Measurements from ENCODE around the gene MIX23. TPM values are rescaled to one million over a fixed set of nuclear protein-coding genes. Genes with fewer than 3 reads are reported as not detected.

Gene MIX23
- total and polyA plus RNA-seq, 4 experiments from 2014 or later: 5.3 to 25.1 (median 16.2) TPM

GRCh38 chr3:122316368-122316767 is 66.7 kb downstream of the MIX23 start:
- H3K4me3 ChIP-seq (ENCODE audit: low read length in 2 of 2): no peak overlapping the region
- Mint-ChIP-seq H3K27ac (no peak overlapping the region), H3K36me3 (no peaks in the 10 kb centered on the region), H3K27me3 (peaks cover 2% of the 10 kb centered on the region in 2 donors), H3K4me3 (no peak overlapping the region), H3K4me1 (peaks cover 10 to 21% (median 13%) of the 10 kb centered on the region in 4 donors), H3K9me3 (peaks cover 0 to 18% (median 13%) of the 10 kb centered on the region in 8 donors)
- no peak for DNase-seq
- no peak overlapping the region for H3K27ac ChIP-seq (ENCODE audit: low read depth, low read length)
- POLR2A ChIA-PET (ENCODE audit: partially characterized antibody): no interaction called here
- no peaks in the 10 kb centered on the region for H3K9me3 ChIP-seq (ENCODE audit: control insufficient read depth in 1 of 2, low read length in 2 of 2)
- CTCF ChIA-PET (ENCODE audit: partially characterized antibody): no interaction called here
- intact Hi-C loops (cut with micrococcal nuclease): no loop called here
- peaks cover 11% of the 10 kb centered on the region for H3K4me1 ChIP-seq (ENCODE audit: insufficient read depth, low read length)
- H3K27me3 ChIP-seq (ENCODE audit: insufficient read depth, low read length): no peaks in the 10 kb centered on the region
- no peaks in the 10 kb centered on the region for H3K36me3 ChIP-seq (ENCODE audit: insufficient read depth, low read length)

GRCh38 chr3:122315619-122316018 is 67.4 kb downstream of the MIX23 start:
- ChIA-PET POLR2A (ENCODE audit: partially characterized antibody) (no interaction called here), CTCF (ENCODE audit: partially characterized antibody) (no interaction called here)
- intact Hi-C loops (cut with micrococcal nuclease): no loop called here
- Mint-ChIP-seq H3K4me3 (no peak overlapping the region), H3K27ac (peak overlapping the region in 1 of 7 donors; percentile 36), H3K4me1 (peaks cover 9 to 18% (median 12%) of the 10 kb centered on the region in 4 donors), H3K9me3 (peaks cover 0 to 16% (median 12%) of the 10 kb centered on the region in 8 donors), H3K36me3 (no peaks in the 10 kb centered on the region), H3K27me3 (peaks cover 2% of the 10 kb centered on the region in 2 donors)
- no peak overlapping the region for H3K27ac ChIP-seq (ENCODE audit: low read depth, low read length)
- no peaks in the 10 kb centered on the region for H3K36me3 ChIP-seq (ENCODE audit: insufficient read depth, low read length)
- peaks cover 11% of the 10 kb centered on the region for H3K4me1 ChIP-seq (ENCODE audit: insufficient read depth, low read length)
- no peak for DNase-seq
- H3K27me3 ChIP-seq (ENCODE audit: insufficient read depth, low read length): no peaks in the 10 kb centered on the region
- no peak overlapping the region for H3K4me3 ChIP-seq (ENCODE audit: low read length in 2 of 2)
- no peaks in the 10 kb centered on the region for H3K9me3 ChIP-seq (ENCODE audit: control insufficient read depth in 1 of 2, low read length in 2 of 2)

- no peak overlapping the region for H3K27ac ChIP-seq (ENCODE audit: low read depth, low read length)
- Mint-ChIP-seq H3K9me3 (peaks cover 0 to 16% (median 5%) of the 10 kb centered on the region in 8 donors), H3K36me3 (no peaks in the 10 kb centered on the region), H3K4me1 (peaks cover 9 to 18% (median 12%) of the 10 kb centered on the region in 4 donors), H3K27ac (no peak overlapping the region), H3K27me3 (peaks cover 2% of the 10 kb centered on the region in 2 donors), H3K4me3 (no peak overlapping the region)
- H3K4me3 ChIP-seq (ENCODE audit: low read length in 2 of 2): no peak overlapping the region
- H3K27me3 ChIP-seq (ENCODE audit: insufficient read depth, low read length): no peaks in the 10 kb centered on the region
- ChIA-PET POLR2A (ENCODE audit: partially characterized antibody) (no interaction called here), CTCF (ENCODE audit: partially characterized antibody) (interaction anchor here (1.3 kb wide), 1 partner anchor 8 kb away, joined by 5 read pairs; no protein-coding TSS in a partner anchor)
- DNase-seq: no peak
- intact Hi-C loops (cut with micrococcal nuclease): no loop called here
- no peaks in the 10 kb centered on the region for H3K36me3 ChIP-seq (ENCODE audit: insufficient read depth, low read length)
- no peaks in the 10 kb centered on the region for H3K9me3 ChIP-seq (ENCODE audit: control insufficient read depth in 1 of 2, low read length in 2 of 2)
- H3K4me1 ChIP-seq (ENCODE audit: insufficient read depth, low read length): peaks cover 11% of the 10 kb centered on the region
Observed at GRCh38 chr3:122314228-122314876, 68.7 kb downstream of the MIX23 start.

- no peaks in the 10 kb centered on the region for H3K36me3 ChIP-seq (ENCODE audit: insufficient read depth, low read length)
- no peak overlapping the region for H3K27ac ChIP-seq (ENCODE audit: low read depth, low read length)
- Mint-ChIP-seq H3K4me3 (peak overlapping the region in 5 of 8 donors; percentile 5 to 56 (median 36)), H3K9me3 (peaks cover 0 to 7% (median under 1%) of the 10 kb centered on the region in 8 donors), H3K27ac (peak overlapping the region in 1 of 7 donors; percentile 12), H3K27me3 (peaks cover 2% of the 10 kb centered on the region in 2 donors), H3K36me3 (no peaks in the 10 kb centered on the region), H3K4me1 (peaks cover 9 to 18% (median 12%) of the 10 kb centered on the region in 4 donors)
- no peak overlapping the region for H3K4me3 ChIP-seq (ENCODE audit: low read length in 2 of 2)
- intact Hi-C loops (cut with micrococcal nuclease): no loop called here
- H3K4me1 ChIP-seq (ENCODE audit: insufficient read depth, low read length): peaks cover 11% of the 10 kb centered on the region
- no peaks in the 10 kb centered on the region for H3K27me3 ChIP-seq (ENCODE audit: insufficient read depth, low read length)
- ChIA-PET POLR2A (ENCODE audit: partially characterized antibody) (no interaction called here), CTCF (ENCODE audit: partially characterized antibody) (no interaction called here)
- DNase-seq: no peak
- H3K9me3 ChIP-seq (ENCODE audit: control insufficient read depth in 1 of 2, low read length in 2 of 2): no peaks in the 10 kb centered on the region
Observed at GRCh38 chr3:122313281-122313680, 69.8 kb downstream of the MIX23 start.

GRCh38 chr3:122312826-122313225 is 70.2 kb downstream of the MIX23 start:
- no peaks in the 10 kb centered on the region for H3K36me3 Mint-ChIP-seq
- H3K36me3 ChIP-seq (ENCODE audit: insufficient read depth, low read length): no peaks in the 10 kb centered on the region
- no peak overlapping the region for H3K4me3 ChIP-seq (ENCODE audit: low read length in 2 of 2)
- H3K27me3 ChIP-seq (ENCODE audit: insufficient read depth, low read length): no peaks in the 10 kb centered on the region
- intact Hi-C loops (cut with micrococcal nuclease): no loop called here
- H3K27ac ChIP-seq (ENCODE audit: low read depth, low read length): no peak overlapping the region
- no peaks in the 10 kb centered on the region for H3K9me3 ChIP-seq (ENCODE audit: control insufficient read depth in 1 of 2, low read length in 2 of 2)
- ChIA-PET POLR2A (ENCODE audit: partially characterized antibody) (no interaction called here), CTCF (ENCODE audit: partially characterized antibody) (no interaction called here)
- peak overlapping the region in 4 of 8 donors; percentile 5 to 39 (median 26) for H3K4me3 Mint-ChIP-seq
- peaks cover 9 to 18% (median 12%) of the 10 kb centered on the region in 4 donors for H3K4me1 Mint-ChIP-seq
- peak overlapping the region in 3 of 7 donors; percentile 1 to 11 (median 4) for H3K27ac Mint-ChIP-seq
- no peak for DNase-seq
- peaks cover 11% of the 10 kb centered on the region for H3K4me1 ChIP-seq (ENCODE audit: insufficient read depth, low read length)
- H3K9me3 Mint-ChIP-seq: peaks cover 0 to 3% (median 0%) of the 10 kb centered on the region in 8 donors
- peaks cover 0 to 2% of the 10 kb centered on the region in 2 donors for H3K27me3 Mint-ChIP-seq

- Mint-ChIP-seq H3K4me1 (peaks cover 9 to 18% (median 13%) of the 10 kb centered on the region in 4 donors), H3K4me3 (no peak overlapping the region), H3K27me3 (no peaks in the 10 kb centered on the region), H3K9me3 (no peaks in the 10 kb centered on the region), H3K36me3 (no peaks in the 10 kb centered on the region), H3K27ac (no peak overlapping the region)
- H3K4me3 ChIP-seq (ENCODE audit: low read length in 2 of 2): no peak overlapping the region
- H3K27me3 ChIP-seq (ENCODE audit: insufficient read depth, low read length): no peaks in the 10 kb centered on the region
- peaks cover 11% of the 10 kb centered on the region for H3K4me1 ChIP-seq (ENCODE audit: insufficient read depth, low read length)
- ChIA-PET CTCF (ENCODE audit: partially characterized antibody) (interaction anchor here (1.5 kb wide), 1 partner anchor 10 kb away, joined by 3 read pairs; no protein-coding TSS in a partner anchor), POLR2A (ENCODE audit: partially characterized antibody) (no interaction called here)
- no peak for DNase-seq
- H3K36me3 ChIP-seq (ENCODE audit: insufficient read depth, low read length): no peaks in the 10 kb centered on the region
- H3K27ac ChIP-seq (ENCODE audit: low read depth, low read length): no peak overlapping the region
- no peaks in the 10 kb centered on the region for H3K9me3 ChIP-seq (ENCODE audit: control insufficient read depth in 1 of 2, low read length in 2 of 2)
- intact Hi-C loops (cut with micrococcal nuclease): no loop called here
Observed at GRCh38 chr3:122310361-122310760, 72.7 kb downstream of the MIX23 start.

Data from CD4-positive, alpha-beta memory T cell (primary cell).